ENCODE results near the gene TMEM183A. TPM values are rescaled to one million over a fixed set of nuclear protein-coding genes. Genes with fewer than 3 reads are reported as not detected.

The TMEM183A gene
- total and polyA plus RNA-seq, 2 experiments from 2014 or later: 65.2 to 78.8 TPM

DNA sequence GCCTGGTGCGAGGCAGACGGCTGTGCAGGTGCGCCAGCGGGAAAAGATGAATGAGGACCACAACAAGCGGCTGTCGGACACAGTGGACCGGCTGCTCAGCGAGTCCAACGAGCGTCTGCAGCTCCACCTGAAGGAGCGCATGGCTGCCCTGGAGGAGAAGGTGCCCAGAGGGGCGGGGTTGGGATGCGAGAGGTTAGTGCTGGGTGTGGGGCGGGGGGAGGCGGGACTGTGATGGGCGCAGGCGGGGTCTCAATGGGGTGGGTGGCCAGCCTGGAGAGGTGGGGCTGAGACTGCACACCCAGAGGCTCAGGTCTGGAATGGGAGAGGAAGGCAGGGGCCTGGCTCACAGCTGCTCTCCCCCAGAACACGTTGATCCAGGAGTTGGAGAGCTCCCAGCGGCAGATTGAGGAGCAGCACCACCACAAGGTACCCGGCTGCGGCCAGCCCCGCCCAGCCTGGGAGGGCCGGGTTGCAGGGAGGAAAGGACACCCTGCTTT is 41.4 kb downstream of the TMEM183A start:
- peaks cover 13% of the 10 kb centered on the region for H3K4me1 ChIP-seq (ENCODE audit: insufficient read depth)
- H3K27me3 ChIP-seq: no peaks in the 10 kb centered on the region
- H3K4me3 ChIP-seq: no peak overlapping the region
- WGBS (ENCODE audit: low lambda C conversion rate, missing lambda C conversion rate): 59% methylated on average over 17 of the region's 23 CpGs
- no peak overlapping the region for H2AFZ ChIP-seq
- TF ChIP-seq EZH2phosphoT487 (IDR thresholded peaks at IDR 0.05; ENCODE audit: low read depth, severe bottlenecking, unreplicated experiment) (no peak), EZH2 (IDR thresholded peaks at IDR 0.05; ENCODE audit: borderline replicate concordance) (no peak)
- TF ChIP-seq, protein P1, sequence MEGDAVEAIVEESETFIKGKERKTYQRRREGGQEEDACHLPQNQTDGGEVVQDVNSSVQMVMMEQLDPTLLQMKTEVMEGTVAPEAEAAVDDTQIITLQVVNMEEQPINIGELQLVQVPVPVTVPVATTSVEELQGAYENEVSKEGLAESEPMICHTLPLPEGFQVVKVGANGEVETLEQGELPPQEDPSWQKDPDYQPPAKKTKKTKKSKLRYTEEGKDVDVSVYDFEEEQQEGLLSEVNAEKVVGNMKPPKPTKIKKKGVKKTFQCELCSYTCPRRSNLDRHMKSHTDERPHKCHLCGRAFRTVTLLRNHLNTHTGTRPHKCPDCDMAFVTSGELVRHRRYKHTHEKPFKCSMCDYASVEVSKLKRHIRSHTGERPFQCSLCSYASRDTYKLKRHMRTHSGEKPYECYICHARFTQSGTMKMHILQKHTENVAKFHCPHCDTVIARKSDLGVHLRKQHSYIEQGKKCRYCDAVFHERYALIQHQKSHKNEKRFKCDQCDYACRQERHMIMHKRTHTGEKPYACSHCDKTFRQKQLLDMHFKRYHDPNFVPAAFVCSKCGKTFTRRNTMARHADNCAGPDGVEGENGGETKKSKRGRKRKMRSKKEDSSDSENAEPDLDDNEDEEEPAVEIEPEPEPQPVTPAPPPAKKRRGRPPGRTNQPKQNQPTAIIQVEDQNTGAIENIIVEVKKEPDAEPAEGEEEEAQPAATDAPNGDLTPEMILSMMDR (IDR thresholded peaks at IDR 0.05; ENCODE audit: poor library complexity): no peak
- H3K36me3 ChIP-seq (replicated peaks; ENCODE audit: insufficient read depth, low read depth): no peaks in the 10 kb centered on the region
- no peaks in the 10 kb centered on the region for H3K79me2 ChIP-seq
- H3K9me3 ChIP-seq (ENCODE audit: low read depth): no peaks in the 10 kb centered on the region
- no peak overlapping the region for H3K27ac ChIP-seq
- H3K4me2 ChIP-seq: no peak overlapping the region
- H3K9me2 ChIP-seq (replicated peaks; ENCODE audit: insufficient read depth): no peaks in the 10 kb centered on the region
- no peaks in the 10 kb centered on the region for H4K20me1 ChIP-seq (ENCODE audit: insufficient read depth, poor library complexity, severe bottlenecking)
- peak; percentile 65 for DNase-seq (ENCODE audit: low spot score)

DNA sequence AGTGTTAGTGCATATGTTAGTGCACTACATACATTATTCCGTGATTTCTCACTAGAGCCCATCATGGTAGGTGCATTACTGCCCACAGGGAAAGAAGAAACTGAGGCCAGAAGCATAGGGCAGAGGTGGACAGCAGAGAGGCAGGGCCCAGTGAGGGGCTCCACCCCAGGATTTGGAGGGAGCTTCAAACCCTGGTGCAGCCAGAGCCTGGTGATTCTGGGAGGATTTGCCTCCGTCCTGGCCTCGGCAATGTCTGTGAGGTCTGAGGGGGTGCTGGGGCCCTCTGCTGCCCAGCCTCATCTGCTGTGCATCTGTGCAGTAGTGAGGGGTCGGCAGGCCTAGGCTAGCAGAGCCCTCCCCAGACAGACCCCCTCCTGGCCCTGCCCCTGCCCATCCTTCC is 41.9 kb downstream of the TMEM183A start:
- no peak overlapping the region for H3K27ac ChIP-seq
- no peak overlapping the region for H3K4me3 ChIP-seq
- 58% methylated on average over 4 of the region's 4 CpGs for WGBS (ENCODE audit: low lambda C conversion rate, missing lambda C conversion rate)
- H3K27me3 ChIP-seq: no peaks in the 10 kb centered on the region
- H2AFZ ChIP-seq: no peak overlapping the region
- no peaks in the 10 kb centered on the region for H3K9me3 ChIP-seq (ENCODE audit: low read depth)
- no peaks in the 10 kb centered on the region for H3K36me3 ChIP-seq (replicated peaks; ENCODE audit: insufficient read depth, low read depth)
- no peaks in the 10 kb centered on the region for H3K9me2 ChIP-seq (replicated peaks; ENCODE audit: insufficient read depth)
- no peaks in the 10 kb centered on the region for H3K79me2 ChIP-seq
- no peak overlapping the region for H3K4me2 ChIP-seq
- peaks cover 13% of the 10 kb centered on the region for H3K4me1 ChIP-seq (ENCODE audit: insufficient read depth)
- TF ChIP-seq, protein P1 (IDR thresholded peaks at IDR 0.05; ENCODE audit: poor library complexity): no peak
- TF ChIP-seq EZH2phosphoT487 (IDR thresholded peaks at IDR 0.05; ENCODE audit: low read depth, severe bottlenecking, unreplicated experiment) (no peak), EZH2 (IDR thresholded peaks at IDR 0.05; ENCODE audit: borderline replicate concordance) (no peak)
- no peak for DNase-seq (ENCODE audit: low spot score)
- no peaks in the 10 kb centered on the region for H4K20me1 ChIP-seq (ENCODE audit: insufficient read depth, poor library complexity, severe bottlenecking)

DNA sequence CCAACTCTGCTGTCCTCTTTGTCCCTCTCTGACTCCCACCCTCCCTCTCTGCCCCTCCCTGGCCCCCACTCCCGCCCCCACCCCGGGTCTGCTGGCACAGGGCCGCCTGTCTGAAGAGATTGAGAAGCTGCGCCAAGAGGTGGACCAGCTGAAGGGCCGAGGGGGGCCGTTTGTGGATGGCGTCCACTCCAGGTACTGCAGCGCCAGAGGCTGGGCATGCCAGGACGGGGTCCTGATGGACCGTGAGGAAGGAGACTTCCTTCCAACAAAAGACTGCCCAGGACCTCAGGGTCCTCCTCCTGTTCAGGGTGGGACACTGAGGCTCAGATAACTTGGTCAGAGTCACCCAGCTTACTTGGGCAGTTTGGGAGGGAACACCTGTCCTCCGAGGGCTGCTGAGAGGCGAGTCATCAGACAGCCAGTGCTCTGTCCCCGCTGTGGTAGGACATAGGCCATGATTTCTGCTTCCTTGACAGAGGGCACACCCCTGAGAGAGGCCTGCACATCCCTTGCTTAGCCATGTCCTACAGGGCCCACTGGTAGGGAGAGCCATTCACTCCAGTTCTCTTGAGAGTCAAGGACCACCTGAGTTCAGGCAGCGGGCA is 42.5 kb downstream of the TMEM183A start:
- no peak overlapping the region for H3K27ac ChIP-seq
- H4K20me1 ChIP-seq (ENCODE audit: insufficient read depth, poor library complexity, severe bottlenecking): no peaks in the 10 kb centered on the region
- 93% methylated on average over 14 of the region's 14 CpGs for WGBS (ENCODE audit: low lambda C conversion rate, missing lambda C conversion rate)
- no peak overlapping the region for H3K4me2 ChIP-seq
- TF ChIP-seq EZH2phosphoT487 (IDR thresholded peaks at IDR 0.05; ENCODE audit: low read depth, severe bottlenecking, unreplicated experiment): no peak
- TF ChIP-seq, protein P1 (IDR thresholded peaks at IDR 0.05; ENCODE audit: poor library complexity): no peak
- no peak for TF ChIP-seq EZH2 (IDR thresholded peaks at IDR 0.05; ENCODE audit: borderline replicate concordance)
- peaks cover 13% of the 10 kb centered on the region for H3K4me1 ChIP-seq (ENCODE audit: insufficient read depth)
- no peaks in the 10 kb centered on the region for H3K9me2 ChIP-seq (replicated peaks; ENCODE audit: insufficient read depth)
- no peak for DNase-seq (ENCODE audit: low spot score)
- no peaks in the 10 kb centered on the region for H3K9me3 ChIP-seq (ENCODE audit: low read depth)
- no peaks in the 10 kb centered on the region for H3K27me3 ChIP-seq
- no peaks in the 10 kb centered on the region for H3K79me2 ChIP-seq
- no peaks in the 10 kb centered on the region for H3K36me3 ChIP-seq (replicated peaks; ENCODE audit: insufficient read depth, low read depth)
- H2AFZ ChIP-seq: no peak overlapping the region
- no peak overlapping the region for H3K4me3 ChIP-seq
